MCF 10A (cell line): ENCODE results near the gene GFOD1. TPM values are rescaled to one million over a fixed set of nuclear protein-coding genes. Genes with fewer than 3 reads are reported as not detected.

Experiments used
- BruUV-seq: library from RNA; stranded (reverse); fragments of 400-500 nt; replicated peaks from 2 replicates; lab custom pipeline; 2021; lab: Mats Ljungman, UMichigan
- CTCF ChIA-PET: fragments of 300-600 bp; sonication (Branson Sonifier 250); formaldehyde crosslinking; extraction: SDS; loops from one replicate; lab custom pipeline; 2021; ENCODE audit warnings: antibody characterized with exemption, inconsistent platforms; lab: Yijun Ruan, JAX
- POLR2A ChIA-PET: fragments of 300-600, 350-650 bp; sonication (Branson Sonifier 250); formaldehyde crosslinking; extraction: SDS; loops from one replicate; lab custom pipeline; 2020; ENCODE audit warnings: antibody characterized with exemption, inconsistent platforms; lab: Yijun Ruan, JAX
- DNase-seq: peaks from one replicate; pipeline ENCODE4 v3.0.0-alpha.2; 2018; ENCODE audit not compliant: unreplicated experiment
- H3K27ac Mint-ChIP-seq: one replicate; pipeline ENCODE4 v1.8.0; 2022; ENCODE audit warnings: mild to moderate bottlenecking, low read depth, mixed read lengths; ENCODE audit not compliant: unreplicated experiment
- H3K27me3 Mint-ChIP-seq: one replicate; pipeline ENCODE4 v1.8.0; 2022; ENCODE audit warnings: mixed read lengths; ENCODE audit not compliant: insufficient read depth, unreplicated experiment
- H3K36me3 Mint-ChIP-seq: one replicate; pipeline ENCODE4 v1.8.0; 2022; ENCODE audit warnings: mild to moderate bottlenecking, moderate library complexity, mixed read lengths; ENCODE audit not compliant: insufficient read depth, unreplicated experiment
- H3K4me1 Mint-ChIP-seq: one replicate; pipeline ENCODE4 v1.8.0; 2022; ENCODE audit warnings: mixed read lengths; ENCODE audit not compliant: insufficient read depth, unreplicated experiment
- H3K4me3 Mint-ChIP-seq: one replicate; pipeline ENCODE4 v1.8.0; 2022; ENCODE audit warnings: mild to moderate bottlenecking, moderate library complexity, mixed read lengths; ENCODE audit not compliant: unreplicated experiment
- H3K9me3 Mint-ChIP-seq: one replicate; pipeline ENCODE4 v1.8.0; 2022; ENCODE audit warnings: mixed read lengths; ENCODE audit not compliant: unreplicated experiment
- intact Hi-C: fragments of 100-400 bp; cut with micrococcal nuclease; formaldehyde crosslinking; loops from 2 replicates; pipeline ENCODE4 v1.14.1; 2022
- total RNA-seq: library from RNA; stranded (reverse); gene quantifications from 2 replicates; pipeline ENCODE4 v1.2.3, GENCODE V29; 2022
- TF ChIP-seq, protein P1 (sequence below): fragments of 200-600 bp; IDR thresholded peaks from one replicate; pipeline ENCODE4 v1.8.0; 2022; ENCODE audit warnings: antibody characterized with exemption, mild to moderate bottlenecking; ENCODE audit not compliant: unreplicated experiment

Gene GFOD1
- total RNA-seq, 1 experiment from 2014 or later = 9.5 TPM

DNA sequence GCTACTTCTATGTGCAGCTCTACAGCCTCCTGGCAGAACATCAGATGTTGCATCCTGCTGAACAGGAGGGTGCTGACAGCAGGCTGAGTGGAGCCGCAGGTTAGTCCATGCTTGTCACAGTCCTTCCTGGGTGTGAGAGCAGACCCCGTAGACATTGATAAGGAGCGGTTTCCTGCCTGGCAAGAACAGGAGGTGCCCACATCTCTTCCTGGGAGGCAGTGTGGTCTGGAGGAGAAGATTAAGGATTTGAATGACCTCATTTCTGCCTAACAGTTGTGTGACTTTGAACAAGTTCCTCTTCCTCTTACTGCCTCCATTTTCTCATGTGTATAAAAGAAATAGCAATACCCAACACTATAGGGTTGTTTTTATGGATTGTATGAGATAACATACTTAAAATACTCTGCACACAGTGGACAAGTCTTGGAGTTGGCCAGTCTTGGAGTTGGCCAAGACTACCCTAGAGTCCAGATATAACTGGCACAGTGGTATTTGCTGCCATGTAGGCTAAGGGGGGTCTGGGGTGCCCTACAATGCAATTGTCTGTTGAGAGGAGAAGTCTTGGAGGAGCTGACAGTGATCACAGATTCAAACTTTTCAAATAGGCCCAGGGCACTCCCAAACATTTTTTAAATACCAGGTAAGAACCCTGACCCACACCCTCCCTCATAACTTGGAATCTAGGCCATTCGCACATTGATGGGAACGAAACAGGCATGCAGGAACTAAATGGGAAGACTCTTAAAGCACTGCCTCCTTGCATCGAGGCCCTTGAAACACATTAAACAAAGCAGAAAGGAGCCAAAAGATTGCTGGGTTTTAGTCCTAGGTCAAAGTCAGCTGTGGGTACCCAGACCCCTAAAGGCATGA, 126.5 kb downstream of the GFOD1 start:
- Mint-ChIP-seq H3K4me3 (no peak overlapping the region), H3K27me3 (no peaks in the 10 kb centered on the region), H3K27ac (no peak overlapping the region), H3K4me1 (peaks cover 9% of the 10 kb centered on the region), H3K9me3 (no peaks in the 10 kb centered on the region), H3K36me3 (no peaks in the 10 kb centered on the region)
- ChIA-PET POLR2A (no interaction called here), CTCF (interaction anchor here (0.6 kb wide), 1 partner anchor 8 kb away, joined by 3 read pairs; no protein-coding TSS in a partner anchor)
- TF ChIP-seq, protein P1, sequence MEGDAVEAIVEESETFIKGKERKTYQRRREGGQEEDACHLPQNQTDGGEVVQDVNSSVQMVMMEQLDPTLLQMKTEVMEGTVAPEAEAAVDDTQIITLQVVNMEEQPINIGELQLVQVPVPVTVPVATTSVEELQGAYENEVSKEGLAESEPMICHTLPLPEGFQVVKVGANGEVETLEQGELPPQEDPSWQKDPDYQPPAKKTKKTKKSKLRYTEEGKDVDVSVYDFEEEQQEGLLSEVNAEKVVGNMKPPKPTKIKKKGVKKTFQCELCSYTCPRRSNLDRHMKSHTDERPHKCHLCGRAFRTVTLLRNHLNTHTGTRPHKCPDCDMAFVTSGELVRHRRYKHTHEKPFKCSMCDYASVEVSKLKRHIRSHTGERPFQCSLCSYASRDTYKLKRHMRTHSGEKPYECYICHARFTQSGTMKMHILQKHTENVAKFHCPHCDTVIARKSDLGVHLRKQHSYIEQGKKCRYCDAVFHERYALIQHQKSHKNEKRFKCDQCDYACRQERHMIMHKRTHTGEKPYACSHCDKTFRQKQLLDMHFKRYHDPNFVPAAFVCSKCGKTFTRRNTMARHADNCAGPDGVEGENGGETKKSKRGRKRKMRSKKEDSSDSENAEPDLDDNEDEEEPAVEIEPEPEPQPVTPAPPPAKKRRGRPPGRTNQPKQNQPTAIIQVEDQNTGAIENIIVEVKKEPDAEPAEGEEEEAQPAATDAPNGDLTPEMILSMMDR = no peak
- DNase-seq = no peak
- BruUV-seq = no TSS peak
- intact Hi-C loops = no loop called here

DNA sequence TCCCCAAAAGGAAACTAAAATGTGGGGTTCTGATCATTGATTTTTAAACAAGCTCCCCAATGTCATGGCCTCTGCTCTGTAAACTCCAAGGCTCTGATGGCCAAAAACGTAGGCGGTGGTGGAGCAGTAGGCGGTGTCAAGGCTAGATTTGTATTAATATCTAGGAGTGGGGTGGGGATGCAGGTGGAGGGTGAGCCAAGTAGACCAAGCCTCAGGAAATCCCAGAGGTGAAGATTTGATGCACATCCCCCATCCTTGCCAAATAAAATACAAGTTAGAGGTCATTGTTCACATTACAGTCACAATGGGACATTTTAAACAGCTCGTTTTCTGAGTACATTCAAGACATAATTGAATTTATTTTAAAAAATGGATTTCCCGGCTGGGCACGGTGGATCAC, 128.1 kb downstream of the GFOD1 start:
- no peak for DNase-seq
- no TSS peak for BruUV-seq
- ChIA-PET POLR2A (no interaction called here), CTCF (interaction anchor here (0.9 kb wide), 1 partner anchor 21 kb away, joined by 5 read pairs; no protein-coding TSS in a partner anchor)
- no peak overlapping the region for H3K27ac Mint-ChIP-seq
- no peaks in the 10 kb centered on the region for H3K27me3 Mint-ChIP-seq
- no peaks in the 10 kb centered on the region for H3K36me3 Mint-ChIP-seq
- no peak overlapping the region for H3K4me3 Mint-ChIP-seq
- no peaks in the 10 kb centered on the region for H3K9me3 Mint-ChIP-seq
- TF ChIP-seq, protein P1 = no peak
- intact Hi-C loops = loop anchor here (5.0 kb wide), 1 partner anchor 128 kb away; the partner anchor contains the start of gene GFOD1
- H3K4me1 Mint-ChIP-seq = peaks cover 26% of the 10 kb centered on the region

DNA sequence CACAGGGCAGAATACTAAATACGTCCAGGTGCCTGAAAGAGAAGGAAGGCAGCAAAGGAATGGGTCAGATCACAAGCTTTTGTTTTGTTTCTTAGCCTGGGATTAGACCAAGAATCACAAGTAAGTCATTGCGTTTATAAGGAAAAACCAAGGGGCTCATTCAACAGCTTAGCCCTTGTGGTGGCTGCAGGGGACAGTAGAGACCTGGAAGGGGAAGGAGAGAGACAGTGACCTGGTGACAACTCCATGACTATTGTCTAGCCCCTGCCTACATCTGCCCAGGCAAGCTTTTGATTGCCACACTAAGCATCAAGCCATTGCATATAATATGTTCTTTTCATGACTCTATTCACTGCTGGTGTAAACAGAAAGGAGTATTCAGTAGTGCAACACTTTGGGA, 128.9 kb downstream of the GFOD1 start:
- no peak for DNase-seq
- Mint-ChIP-seq H3K9me3 (no peaks in the 10 kb centered on the region), H3K36me3 (no peaks in the 10 kb centered on the region), H3K27ac (no peak overlapping the region), H3K4me3 (no peak overlapping the region), H3K4me1 (peaks cover 30% of the 10 kb centered on the region), H3K27me3 (no peaks in the 10 kb centered on the region)
- intact Hi-C loops = loop anchor here (5.0 kb wide), 1 partner anchor 129 kb away; the partner anchor contains the start of gene GFOD1
- POLR2A ChIA-PET = interaction anchor here (1.3 kb wide), 1 partner anchor 10 kb away, joined by 4 read pairs; no protein-coding TSS in a partner anchor
- BruUV-seq = no TSS peak
- CTCF ChIA-PET = interaction anchor here (0.6 to 0.9 kb wide), 2 partner anchors 21 to 315 kb away, joined by 4 to 5 read pairs; no protein-coding TSS in a partner anchor
- TF ChIP-seq, protein P1 = no peak

- Mint-ChIP-seq H3K27ac (no peak overlapping the region), H3K4me1 (peaks cover 32% of the 10 kb centered on the region), H3K36me3 (no peaks in the 10 kb centered on the region), H3K4me3 (no peak overlapping the region), H3K27me3 (no peaks in the 10 kb centered on the region), H3K9me3 (no peaks in the 10 kb centered on the region)
- DNase-seq = no peak
- TF ChIP-seq, protein P1 = no peak
- ChIA-PET CTCF (interaction anchor here (0.6 to 1.2 kb wide), 3 partner anchors 8 to 314 kb away, joined by 4 to 5 read pairs (median 4); no protein-coding TSS in a partner anchor), POLR2A (interaction anchor here (0.6 to 1.3 kb wide), 3 partner anchors 11 to 129 kb away, joined by 3 to 4 read pairs (median 4); partner anchors contain the start of gene GFOD1)
- BruUV-seq = no TSS peak
- intact Hi-C loops = loop anchor here (5.0 kb wide), 1 partner anchor 130 kb away; the partner anchor contains the start of gene GFOD1
Observed at GRCh38 chr6:13357551-13358075, 129.8 kb downstream of the GFOD1 start.
